ENCODE data around the gene SETBP1.

Gene SETBP1

DNA sequence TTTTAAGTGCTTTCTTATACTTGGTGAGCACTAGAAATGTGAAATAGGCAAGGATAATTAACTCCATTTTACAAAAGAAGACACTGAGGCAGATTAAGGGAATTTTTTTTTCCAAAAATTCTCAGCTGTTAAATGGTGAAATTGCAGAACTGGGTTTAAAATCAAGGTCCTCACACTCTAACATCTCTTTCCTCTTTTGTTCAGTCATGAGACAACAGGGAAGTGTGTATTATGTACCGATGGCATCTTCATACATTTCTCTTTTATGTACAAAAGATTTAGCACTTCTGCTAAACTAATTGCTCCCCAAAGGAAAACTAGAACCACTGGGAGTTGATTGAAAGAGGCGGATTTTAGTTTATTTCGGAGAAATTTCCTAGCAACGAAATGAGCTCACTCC, 203.0 kb downstream of the SETBP1 start:
- DNase-seq: peak; percentile 11 to 20

DNA sequence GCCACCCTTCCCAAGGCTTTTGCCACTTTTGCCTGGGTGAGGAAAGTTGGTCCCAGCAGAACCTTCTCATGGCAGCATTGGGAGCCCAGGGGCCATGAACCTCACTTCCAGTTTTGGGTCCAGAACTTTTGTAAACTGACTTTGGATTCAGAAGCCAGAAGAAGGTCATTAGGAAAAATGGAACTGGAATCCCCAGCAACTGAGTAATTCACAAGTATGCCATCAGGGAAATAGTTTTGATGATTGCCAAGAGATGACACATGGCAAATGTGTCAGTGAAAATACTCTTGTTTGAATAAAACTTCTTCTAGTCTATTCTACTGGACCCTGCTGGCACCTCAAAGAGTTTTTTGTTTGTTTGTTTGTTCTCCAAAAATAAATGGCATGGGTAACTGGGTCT, 203.7 kb downstream of the SETBP1 start:
- no peak for DNase-seq

DNA sequence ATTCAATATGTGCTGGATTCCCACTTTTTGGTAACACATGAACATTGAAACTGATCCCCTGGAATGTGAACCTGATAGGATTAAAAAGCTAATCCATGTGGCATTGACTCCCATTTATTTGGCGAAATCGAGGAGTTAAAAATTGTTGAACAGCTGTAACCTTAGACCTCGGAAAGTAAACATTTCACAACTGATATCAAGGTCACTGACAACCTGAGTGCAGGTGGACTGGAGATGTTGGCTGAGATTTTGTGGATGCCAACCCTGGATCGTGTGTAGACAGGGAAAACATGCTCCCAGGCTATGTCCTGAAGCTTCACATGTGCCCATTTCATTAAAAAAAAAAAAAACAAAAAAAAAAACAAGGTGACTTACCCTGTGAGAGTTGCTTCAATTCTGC, 204.8 kb downstream of the SETBP1 start:
- DNase-seq: no peak

DNA sequence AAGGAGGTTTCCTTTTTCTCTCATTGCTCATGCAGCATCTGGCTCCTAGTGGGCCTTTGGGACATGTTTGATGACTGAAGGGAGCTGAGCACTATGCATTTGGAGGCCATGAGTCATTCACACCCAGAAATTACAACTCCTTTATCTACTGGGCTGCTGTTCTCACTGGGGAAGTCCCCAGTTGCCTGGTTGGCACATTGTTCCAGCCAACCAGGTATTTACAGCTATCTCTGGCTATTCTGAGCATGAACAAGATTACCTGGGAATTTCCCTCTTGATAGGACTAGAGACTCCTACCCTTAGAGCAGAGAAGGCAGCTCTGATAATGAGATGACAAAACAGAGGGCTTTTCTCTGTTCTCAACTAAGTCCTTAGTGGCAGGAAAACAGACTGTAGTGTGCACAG, 206.5 kb downstream of the SETBP1 start:
- DNase-seq: peak in 1 of 2 donors; percentile 21

DNA sequence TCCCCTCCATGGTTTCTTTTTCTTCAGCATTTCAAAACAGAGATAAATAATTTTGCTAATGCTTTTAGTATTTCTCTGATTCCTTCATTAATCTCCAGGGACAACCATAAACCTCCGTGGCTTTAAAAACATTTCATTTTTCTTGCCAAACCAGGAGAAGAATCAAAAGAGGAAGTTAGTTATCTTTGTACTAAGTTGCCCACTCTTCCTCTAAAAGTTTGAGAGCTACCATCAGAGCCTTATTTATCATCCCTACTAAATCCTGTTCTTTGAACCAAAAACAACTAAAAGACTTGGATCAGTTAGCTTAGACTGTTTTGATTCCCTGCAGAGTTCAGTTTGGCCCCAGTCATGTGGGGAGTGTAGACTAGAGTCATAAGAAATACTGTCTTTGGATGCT, 208.4 kb downstream of the SETBP1 start:
- no peak for DNase-seq

DNA sequence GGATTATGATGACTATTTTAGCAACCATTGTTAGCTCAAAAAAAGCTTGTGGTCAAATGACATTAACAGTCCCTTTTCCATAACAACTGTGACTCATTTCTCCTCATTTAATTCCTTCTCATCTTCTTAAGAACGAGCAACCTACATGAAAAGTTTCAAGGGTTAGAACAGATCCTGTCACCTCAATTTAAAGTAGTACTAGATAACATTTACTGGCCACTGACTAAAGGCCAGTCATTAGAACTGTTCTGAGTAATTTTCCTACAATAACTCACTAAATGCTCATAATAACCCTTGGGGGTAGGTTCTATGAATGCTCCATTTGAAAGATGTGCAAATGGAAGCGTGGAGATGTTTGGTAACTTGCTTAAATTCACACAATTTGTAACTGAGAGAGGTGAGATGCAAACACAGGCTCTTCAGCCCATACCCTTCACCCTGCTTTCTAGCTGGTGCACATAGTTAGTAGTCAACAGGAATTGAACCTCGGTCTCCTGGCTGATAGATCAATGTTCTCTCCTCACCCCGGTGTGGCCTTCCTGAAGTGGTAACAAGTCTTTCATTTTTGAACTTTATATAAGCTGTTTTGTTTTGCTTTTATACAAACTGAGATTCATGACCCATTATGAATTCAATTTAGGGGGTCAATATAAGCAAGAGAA, 212.5 kb downstream of the SETBP1 start:
- no peak for DNase-seq

DNA sequence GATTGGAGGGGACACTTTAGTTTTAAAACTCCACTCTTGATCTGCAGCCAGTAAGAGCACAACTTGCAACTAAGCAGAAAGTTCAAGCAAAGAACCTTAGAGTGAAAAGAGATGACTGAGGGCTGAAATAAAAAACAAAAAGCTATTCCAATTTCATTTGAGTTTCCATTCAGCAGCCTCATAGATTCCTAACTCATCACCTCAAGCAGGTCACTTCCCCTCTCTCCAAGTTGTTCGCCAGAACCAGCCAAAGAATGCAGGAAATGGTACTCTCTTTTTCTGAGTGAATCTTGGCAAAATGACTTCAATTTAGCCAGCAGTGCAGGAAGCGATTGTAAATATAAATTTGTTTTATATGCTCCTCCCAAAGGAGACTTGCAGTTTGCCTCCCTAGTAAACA, 213.3 kb downstream of the SETBP1 start:
- no peak for DNase-seq

DNA sequence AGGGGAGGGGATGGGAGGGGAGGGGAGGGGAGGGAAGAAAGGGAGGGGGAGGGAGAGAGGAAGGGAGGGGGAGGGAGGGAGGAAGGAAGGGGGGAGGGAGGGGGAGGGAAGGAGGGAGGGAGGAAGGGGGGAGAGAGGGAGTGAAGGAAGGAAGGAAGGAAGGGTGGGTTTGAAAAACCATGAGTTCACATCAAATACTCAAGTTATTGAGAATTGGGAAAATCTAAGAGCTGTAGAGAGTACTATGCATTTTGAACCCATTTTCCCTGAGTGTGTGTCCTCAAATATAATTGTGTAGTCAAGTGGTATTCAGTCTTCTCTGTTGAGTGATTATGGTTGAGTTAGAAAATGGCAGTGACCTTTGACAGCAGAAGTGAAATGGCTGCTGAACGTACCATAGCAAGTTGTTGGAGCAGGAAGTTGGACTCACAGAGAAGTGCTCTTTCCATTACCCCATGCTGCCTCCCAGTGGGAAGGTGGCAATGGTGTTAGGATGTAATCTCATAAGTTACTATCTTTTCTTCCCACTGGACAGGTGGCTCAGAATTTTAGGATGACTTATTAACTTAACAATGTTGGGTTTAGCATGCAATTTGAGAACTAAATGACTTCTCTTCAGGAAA, 214.6 kb downstream of the SETBP1 start:
- DNase-seq: peak; percentile 49 to 59

DNA sequence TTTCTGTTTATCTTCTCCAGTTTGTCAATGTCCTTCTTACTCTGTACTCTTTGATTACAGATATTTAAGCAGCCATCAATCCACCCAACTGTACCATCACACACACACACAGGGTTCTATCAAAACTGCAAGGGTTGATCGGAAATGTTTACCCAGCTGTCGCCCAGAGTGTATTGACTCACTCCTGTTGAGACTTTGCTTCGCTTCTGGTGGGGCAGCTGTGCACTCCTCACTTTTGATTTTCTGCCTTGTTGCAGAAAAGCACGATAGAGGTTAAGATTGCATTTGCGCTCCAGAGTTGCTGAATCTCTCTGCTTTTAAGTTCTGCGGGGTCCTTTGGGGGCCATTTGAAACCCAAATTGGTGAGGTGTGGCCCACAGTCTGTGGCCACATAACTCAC, 216.2 kb downstream of the SETBP1 start:
- no peak for DNase-seq

DNA sequence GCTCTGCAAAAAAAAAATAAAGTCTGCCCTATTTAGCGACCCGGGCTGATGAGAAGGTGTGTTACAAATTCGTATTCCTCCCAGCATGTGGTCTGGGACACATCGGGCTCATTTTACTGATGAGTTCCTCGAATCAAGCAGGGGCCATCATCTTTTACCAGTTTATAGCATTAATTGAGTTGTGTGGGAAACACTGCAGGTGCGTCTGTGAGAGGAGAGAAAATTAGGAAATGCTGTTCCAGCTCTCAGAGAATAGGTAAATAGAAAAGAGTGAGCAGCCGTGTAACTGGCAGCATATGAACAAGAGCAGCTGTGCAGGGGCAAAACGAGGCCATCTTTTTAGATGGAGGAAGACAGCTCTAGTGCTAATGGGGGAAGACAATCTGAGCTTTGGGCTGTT, 216.7 kb downstream of the SETBP1 start:
- DNase-seq: no peak

DNA sequence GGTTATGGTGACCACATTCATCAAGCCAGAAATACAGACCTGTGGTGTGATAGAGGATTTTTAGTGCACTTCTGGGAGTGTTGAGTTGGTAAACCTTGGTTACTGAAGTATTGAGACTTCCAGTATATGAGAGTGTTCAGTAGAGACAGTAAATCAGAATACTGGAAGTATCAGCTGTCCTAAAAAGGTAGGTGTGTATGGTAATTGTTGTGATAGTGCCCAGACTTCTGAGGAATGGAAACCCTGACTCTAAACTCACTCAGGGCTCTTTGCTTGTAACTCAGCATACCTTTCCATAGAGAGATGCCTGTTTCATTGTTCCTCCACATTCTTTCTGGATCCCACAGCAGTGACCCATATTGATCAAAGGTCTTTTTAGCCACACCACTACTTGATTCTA, 217.1 kb downstream of the SETBP1 start:
- no peak for DNase-seq

DNA sequence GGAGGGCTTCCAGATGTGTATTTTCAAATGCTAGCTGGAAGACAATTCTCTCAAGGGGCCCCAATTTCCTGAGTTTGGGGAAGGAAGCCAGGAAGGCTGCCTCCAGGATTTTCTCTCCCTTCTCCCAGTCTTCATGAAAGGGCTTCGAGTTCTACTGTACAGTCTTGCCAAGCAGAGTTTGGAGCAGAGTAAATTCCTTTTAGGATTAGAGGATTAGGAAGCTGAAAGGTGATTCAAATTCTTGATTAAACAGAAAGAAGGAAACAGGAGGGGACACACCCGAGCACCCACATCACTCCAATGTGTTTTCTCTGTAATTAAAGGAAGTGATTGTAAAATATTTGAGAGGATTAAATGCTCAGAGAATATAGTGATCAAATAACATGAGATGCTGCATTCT, 217.8 kb downstream of the SETBP1 start:
- no peak for DNase-seq

DNA sequence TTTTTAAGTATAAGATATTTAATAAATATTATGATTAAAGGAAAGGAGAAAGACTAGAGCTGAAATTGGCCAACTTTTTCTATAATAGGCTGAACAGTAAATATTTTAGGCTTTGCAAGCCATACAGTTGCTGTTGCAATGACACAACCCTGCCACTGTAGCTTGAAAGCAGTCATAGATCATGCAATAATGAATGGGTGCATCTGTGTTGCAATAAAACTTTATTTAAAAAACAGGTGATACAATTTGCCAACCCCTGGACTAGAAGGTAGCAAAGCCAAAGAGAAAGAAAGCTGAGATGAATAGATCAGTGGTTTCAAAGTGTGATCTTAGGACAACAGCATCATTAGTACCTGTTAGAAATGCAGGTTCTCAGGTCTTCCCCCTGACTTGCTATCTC, 219.1 kb downstream of the SETBP1 start:
- no peak for DNase-seq

DNA sequence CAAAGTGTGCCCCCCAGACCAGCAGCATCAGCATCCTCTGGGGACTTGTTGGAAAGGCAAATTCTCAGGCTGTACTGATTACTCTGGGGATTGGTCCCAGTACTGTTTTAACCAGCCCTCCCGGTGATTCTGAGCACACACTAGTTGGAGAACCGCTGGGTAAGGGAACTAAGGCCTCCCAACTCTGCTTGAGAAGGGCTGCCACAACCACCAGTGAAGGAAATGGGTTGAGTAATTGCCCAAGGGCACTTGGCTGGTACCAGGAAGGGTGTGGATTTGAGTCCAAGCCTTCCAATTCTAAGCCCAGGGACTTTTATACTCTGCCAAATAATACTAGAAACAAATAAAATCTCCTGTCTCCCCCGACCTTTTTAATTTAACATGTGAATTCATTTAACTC, 219.9 kb downstream of the SETBP1 start:
- DNase-seq: no peak

DNA sequence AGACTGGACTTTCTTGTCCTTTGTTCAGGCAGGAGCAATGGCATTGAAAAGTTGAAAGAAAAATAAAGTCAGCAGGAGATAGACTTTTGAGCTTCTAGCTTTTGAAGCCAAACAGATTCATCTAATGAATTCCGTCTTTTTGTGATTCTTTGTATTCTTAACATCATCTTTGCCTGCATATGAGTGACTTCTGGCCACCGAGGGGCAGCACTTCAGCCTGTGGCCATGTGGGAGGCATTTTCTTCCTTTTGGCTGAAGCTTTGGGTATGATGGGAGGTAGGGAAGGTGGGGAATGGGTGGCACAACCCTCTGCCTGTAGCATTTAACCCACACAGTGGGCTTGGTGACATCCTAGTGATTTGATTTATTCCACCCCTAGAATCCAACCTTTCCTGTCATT, 220.6 kb downstream of the SETBP1 start:
- DNase-seq: no peak

DNA sequence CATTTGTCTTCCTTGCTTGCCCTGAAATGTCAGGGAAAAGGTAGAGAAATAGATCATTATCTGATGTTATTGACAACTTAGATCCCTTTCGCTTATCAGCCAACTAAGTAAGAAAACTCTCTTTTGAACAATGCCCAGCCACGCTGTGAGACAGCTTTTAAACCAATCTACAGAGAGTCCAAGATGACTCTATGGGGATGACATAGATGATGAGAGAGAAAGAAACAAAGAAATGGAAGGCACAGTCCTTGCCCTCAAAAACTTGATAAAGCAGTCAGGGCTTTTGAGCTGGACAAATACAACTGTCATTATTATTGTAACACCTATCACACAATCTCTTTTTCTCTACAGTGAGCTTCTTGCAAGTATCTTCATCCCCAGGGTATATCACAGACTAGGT, 222.6 kb downstream of the SETBP1 start:
- DNase-seq: no peak

DNA sequence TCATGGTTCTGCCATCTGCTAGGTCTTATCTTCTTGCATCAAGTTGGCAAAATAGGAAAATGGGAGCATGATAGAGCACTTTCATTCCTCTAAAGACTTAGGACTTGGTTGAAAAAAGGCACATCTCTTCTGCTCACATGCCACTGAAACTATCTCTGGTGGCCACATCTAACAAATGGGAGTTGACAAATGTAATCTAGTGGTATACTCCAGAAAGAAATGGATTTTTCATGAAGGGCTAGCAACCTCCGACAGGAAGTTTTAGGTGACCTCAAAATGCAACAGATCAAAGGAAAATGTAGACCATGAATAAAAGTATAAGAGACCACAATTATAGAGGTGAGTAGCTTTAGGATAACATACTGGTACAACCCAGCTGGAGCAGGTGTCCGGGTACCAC, 224.1 kb downstream of the SETBP1 start:
- DNase-seq: no peak

DNA sequence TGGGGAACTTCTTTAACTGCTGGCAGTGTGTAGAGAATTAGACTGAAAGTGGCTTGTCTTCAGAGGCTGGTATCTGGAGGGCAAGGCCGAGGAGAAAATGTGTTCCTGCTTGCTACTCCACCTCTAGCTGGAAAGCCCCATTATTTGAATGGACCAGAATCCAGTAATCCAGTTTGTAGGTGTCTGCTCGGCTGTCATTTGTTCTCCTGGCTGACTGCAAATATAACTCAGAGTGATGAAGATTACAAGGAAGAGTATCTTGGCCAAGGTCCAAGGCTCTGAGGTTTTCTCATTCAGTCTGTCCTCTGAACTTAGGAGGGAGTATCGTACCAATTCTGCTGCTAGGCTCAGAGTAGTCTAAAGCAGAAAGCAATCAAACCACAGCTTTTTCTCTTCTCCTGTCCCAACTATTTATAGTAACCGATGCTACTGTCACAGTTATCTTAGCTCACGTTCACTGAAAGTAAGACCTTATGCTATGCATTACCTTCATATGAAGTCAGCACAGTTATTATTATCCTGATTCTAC, 228.6 kb downstream of the SETBP1 start:
- DNase-seq: no peak

DNA sequence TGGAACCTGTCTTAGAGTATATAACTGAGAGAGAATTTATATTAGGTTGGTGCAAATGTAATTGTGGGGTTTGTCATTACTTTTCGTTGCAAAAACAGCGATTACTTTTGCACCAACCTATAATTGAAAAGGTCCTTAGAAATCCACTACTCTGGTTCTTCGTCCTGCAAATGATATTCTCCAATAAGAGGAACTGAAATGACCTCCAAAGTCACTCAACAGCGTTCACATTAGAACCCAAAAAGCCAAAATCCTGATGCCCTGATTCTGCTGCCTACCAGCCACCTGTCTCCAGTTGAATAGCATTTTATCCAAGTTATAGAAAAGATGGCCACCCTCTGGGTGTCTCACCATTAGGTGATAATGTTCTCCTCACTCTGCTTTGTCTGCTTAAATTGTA, 230.6 kb downstream of the SETBP1 start:
- no peak for DNase-seq

DNA sequence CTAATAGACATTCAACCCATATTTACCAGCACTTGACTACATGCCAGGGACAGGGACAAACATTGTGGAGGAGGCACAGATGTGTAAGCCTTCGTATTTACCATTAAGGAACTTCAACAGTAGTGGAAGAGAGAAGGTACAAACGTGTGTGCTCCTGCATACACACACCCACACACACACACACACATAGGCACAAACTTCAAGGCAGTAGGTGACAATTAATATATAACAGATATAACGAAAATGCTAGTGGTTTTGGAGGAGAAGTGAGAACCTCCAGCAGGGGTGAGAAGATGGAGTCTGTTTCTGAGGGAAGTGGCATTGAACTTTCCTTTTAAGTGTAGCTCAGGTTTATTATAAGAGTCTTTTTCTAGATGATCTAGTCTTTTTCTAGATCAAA, 231.1 kb downstream of the SETBP1 start:
- DNase-seq: no peak

DNA sequence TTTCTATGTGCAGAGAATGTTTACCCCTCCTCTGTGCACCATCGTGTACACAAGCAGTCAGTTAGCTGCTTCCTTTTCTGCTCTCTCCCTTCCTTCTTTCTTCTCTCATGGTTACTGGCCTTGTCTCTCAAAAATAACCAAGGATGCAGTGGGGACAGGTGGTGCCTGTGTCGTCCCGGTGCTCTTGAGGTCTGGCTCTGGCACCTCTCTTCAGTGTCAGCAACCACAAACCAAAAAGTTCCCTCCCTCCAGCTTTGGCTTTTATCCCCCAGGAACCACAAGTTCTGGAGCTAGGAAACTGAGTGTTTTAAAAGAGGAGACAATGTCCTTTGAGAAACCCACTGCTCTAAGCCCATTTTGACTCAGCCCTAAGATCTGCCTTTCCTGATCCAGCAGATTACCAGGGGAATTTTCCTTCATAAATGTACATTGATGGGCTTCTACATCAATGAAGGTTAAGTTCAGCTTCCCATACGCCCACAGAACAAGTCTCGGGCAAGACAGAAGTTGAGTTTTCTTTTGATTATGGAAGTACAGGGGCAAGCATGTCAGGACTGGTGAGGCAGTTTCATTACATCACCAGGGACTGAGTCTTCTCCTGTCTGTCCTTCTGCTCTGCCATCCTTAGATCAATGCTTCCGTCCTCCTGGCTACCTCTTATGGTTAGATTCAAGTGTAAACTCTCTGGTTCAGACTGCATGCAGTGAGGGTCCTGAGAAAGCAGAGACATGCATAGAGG, 232.2 kb downstream of the SETBP1 start:
- no peak for DNase-seq

DNA sequence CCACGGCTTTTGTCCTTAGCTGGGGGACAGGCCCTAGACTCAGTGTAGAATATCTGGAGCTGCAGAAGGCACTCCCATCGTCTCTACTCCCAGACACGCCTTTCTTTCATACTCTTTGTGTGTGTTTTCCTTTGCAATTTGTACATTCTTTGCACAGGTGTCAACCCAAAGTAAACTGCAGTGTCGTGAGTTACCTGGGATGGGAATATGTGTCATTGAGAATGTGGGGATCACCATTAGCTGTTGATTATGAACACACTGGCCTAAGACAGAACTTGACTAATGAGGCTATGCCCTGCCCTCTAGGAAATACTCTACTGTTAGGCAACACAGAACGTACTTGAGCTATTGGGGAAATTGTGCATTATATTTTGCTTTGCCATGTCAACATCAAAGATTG, 233.3 kb downstream of the SETBP1 start:
- no peak for DNase-seq

DNA sequence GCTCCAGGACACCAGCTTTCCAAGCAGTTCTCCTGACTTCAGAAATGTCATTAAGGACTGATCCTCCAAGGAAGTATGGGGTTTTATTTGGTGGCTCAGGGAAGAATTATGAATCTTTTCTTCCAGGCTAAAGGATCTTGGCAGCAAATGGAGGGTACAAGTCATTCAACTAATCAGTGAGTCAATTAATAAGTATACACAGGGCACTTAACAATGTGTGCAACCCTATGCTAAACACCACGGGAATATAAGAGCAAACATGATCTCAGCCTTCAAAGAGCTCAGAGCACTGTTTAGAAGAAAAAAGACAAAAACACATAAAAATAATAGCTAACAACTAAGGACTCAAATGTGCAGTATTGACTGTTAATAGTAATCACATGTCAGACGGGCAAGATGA, 234.5 kb downstream of the SETBP1 start:
- no peak for DNase-seq

DNA sequence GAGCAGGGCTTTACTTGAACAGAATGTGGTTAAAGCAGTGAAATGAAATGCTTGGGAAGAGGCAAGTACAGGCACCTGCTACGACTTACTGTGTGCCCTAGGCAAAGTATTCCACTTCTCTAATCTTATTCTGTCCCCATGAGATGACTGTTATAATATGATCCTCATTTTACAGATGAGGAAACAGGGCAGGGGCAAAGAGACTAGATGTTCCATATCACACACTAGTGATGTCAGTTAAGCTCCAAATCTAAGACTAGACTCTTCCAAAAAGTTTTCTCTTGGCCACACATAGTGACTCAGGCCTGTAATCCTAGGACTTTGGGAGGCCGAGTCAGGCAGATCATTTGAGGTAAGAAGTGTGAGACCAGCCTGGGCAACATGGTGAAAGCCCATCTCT, 235.0 kb downstream of the SETBP1 start:
- no peak for DNase-seq

All from inflammatory macrophage treated with lipopolysaccharide for 1 hour (primary cell).